Right hindlimb (tissue), 1 donor: ENCODE results near the gene PRKRIP1.
"Not testable (repeated sequence)": the region's sequence is repeated elsewhere in the genome, so short reads cannot be mapped to it uniquely, and the experiment has no call there.

Source experiments
- DNase-seq: peaks from one replicate; pipeline ENCODE4 v3.0.0-alpha.2; 2018

Gene PRKRIP1, protein sequence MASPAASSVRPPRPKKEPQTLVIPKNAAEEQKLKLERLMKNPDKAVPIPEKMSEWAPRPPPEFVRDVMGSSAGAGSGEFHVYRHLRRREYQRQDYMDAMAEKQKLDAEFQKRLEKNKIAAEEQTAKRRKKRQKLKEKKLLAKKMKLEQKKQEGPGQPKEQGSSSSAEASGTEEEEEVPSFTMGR

DNA sequence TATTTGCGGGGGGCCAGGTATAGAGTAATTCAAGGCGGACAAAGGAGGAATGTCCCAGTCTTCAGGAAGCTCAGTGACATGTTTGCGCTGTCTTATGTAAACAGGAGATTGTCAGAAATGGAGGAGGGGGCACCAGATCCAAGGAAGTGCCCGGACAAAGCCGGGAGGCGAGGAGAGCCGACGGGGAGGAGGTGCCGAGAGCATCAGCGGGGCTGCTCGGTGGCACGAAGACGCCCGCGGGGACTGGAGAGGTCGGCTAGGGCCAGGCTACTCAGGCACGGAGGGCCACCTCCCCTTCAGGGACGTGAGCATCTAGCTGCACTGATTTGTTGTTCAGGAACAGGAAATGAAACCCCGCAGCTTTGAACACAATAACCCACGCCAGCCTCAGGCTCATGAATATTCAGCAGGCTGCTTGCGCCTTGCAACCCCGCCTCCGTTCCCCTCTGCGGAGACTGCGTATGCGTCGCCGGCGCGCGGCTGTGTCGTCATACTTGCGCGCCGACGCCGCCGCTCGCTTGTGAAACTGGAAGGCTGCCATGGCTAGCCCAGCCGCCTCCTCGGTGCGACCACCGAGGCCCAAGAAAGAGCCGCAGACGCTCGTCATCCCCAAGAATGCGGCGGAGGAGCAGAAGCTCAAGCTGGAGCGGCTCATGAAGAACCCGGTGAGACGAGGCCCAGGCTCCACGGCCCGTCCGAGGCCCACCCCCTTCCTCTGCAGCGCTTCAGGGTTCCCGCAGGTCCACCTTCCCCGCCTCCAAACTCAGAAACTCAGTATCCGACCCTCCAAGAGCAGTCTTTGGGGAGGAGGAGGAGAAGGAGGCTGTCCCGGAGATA lies at the start of gene PRKRIP1:
Gene PRKRIP1 (plus strand): TSS at position 491 of the 837 bp plus-strand sequence. CDS start 49 bp downstream, at position 540.
- DNase-seq = peak; percentile 91

DNA sequence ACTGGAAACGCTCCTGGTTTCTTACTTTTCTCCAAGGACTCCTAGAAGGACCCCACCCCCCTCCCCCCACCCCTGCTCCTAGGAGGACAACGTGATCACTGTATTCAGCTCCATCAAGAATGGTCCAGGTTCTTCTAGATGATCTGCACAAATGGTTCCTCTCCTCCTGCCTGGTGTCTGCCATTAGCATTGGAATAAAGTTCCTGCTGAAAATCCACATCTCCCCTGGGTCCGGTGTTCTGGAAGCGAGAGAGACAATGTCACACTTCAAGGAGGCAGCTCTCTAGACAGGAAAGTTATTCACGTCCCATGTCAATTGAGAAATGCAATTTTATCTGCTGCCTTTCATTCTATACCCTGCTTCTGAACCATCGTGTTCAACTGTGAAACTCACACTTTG lies 49.2 kb upstream of the PRKRIP1 start:
- DNase-seq = not testable (repeated sequence)

DNA sequence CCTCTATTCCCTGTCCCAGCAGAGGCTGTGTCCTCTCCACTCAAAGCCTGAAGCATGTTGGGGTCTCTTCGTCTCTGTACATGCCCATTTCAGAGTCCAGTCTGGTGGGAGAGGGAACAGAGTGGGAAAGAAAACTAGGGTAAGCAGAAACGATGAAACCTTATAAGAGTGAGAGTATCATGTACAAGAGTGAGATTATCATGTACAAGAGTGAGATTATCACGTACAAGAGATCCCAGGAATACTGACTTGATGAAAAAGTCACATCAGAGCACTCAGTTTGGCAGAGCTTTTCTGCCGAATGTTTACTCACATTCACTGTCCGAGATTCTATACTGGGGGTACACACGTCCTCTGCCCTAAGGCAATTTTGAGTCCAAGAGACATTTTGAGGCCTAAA lies 39.8 kb upstream of the PRKRIP1 start, which contains the start of gene SPDYE6:
Gene SPDYE6 (minus strand): TSS at position 101 of the 400 bp plus-strand sequence. CDS start 421 bp downstream, outside the sequence.
- DNase-seq = not testable (repeated sequence)

DNA sequence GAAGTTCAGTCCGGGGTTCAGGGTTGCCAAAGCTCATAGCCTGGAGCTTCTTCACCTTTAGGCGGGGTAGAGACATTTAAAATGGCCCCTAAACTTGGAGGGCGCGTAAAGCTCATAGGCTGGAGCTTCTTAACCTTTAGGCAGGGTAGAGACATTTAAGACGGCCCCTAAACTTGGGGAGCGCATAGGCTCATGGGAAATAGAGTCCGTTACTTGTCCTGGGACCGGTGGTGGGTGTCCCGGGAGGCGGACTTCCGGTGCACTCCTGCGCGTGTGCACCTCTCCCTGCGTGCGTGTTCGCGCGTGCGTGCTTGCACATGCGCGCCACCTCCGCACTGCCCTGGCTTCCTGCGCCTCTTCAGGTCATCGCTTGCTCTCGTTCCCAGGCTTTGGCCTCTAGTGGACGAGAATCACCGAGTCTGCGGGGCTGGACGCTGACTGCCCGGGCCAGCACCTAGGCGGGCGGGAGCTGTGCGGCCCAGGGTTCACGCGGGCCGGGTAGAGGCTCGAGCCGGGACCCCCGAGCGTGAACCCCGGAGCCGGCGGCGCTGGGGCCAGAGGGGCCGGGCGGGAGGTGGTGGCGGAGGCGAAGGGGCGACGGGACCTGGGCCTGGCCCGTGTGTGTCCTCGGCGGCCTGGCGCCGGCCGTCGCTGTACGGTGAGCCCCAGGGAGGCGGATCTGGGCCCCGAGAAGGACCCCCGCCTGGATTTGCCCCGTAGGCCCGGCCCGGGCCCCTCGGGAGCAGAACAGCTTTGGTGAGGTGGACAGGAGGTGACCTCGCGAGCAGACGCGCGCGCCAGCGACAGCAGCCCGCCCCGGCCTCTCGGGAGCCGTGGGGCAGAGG lies 32.4 kb upstream of the PRKRIP1 start:
- peak; percentile 98 for DNase-seq

DNA sequence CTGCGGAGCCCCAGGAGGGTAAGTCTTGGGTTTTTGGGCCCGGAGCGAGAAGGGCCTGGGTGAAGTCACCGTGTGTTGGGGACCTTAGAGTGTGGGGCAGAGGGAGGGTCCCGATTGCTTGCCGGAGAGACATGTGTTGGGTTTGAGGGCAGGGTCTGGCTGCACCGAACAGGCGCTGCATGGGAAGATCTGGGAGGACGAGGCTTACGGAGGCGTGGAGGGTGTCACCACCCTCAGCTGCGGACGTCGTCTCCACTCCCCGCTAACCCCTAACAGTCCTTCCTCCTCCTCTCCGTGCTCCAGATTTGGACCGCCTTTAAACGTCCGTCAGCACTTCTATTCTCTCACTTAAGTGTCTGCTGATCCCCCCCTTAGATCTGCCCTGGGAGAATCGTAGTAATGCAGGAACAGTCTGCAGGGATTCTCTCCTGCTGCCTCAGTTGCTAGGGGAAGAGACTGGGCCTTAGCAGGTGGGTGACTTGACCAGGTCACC lies 31.7 kb upstream of the PRKRIP1 start:
- not testable (repeated sequence) for DNase-seq

DNA sequence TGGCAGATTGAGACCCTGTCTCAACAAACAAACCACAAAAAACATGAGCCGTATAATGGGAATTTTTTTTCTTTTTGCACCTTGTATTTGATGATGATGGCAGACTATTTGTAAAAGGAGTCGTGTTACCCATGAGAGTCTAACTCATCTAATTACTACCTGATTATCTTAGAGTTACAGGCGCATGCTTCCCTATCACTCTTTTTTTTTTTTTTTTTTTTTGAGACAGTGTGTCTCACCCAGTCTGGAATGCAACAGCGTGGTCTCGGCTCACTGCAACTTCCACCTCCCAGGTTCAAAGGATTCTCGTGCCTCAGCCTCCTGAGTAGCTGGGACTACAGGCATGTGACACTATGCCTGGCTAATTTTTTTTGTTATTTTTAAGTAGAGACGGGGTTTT lies 30.8 kb upstream of the PRKRIP1 start:
- DNase-seq = not testable (repeated sequence)

DNA sequence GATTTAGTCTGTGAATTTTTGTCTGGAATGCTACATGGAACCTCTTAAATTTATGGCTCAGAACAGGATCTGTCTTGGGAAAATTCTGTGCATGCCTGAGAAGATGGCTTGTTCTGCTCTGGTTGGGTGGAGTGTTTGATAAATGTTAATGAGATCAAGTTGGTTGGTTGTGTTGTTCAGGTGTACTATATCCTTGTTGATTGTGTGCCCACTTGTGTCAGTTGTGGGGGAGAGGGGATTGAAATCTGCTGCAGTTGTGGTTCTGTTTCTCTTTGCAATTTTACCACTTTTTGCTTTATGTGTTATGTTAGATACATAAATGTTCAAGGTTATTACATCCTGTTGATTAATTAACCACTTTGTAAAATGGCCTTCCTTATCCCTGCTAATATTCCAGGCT lies 26.1 kb upstream of the PRKRIP1 start:
- not testable (repeated sequence) for DNase-seq

DNA sequence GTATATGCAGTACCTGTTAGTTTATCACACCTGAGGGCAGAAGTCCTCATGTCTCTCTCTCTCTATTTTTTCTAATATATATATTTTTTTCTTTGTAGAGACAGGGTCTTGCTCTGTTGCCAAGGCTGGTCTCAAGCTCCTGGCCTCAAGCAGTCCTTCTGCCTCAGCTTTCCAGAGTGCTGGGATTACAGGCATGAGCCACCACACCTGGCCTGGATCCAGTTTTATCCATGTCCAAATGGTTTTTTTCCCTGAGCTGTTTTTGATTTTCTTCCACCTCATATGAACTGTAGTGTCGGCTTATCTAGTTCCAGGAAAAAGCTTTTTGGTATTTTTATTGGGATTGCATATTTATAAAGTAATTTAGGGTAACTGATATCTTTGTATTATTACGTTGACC lies 23.4 kb upstream of the PRKRIP1 start:
- DNase-seq = not testable (repeated sequence)

DNA sequence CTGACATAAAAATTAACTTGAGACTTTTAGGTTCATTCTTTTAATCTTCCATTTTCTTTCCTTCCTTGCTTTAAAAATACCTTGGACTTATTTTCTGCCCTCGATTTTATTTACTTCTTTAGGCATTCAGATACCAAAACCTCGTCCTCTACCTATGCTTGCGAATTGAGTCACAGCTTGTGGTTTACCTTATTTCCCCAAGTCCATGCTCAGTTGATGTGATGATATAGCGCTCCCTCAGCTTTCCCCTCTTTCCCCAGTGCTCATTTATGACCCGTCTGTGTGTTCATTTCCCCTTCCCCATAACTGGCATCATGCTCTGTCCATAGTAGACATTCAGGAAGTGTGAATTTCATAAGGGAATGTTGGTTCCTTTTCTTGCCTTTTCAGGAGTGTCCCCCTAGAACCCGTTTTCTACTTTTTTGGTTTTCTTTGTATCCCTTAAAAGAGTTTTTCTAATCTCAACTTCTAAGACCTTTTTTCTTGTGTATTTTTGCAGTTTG lies 19.1 kb upstream of the PRKRIP1 start:
- no peak for DNase-seq

DNA sequence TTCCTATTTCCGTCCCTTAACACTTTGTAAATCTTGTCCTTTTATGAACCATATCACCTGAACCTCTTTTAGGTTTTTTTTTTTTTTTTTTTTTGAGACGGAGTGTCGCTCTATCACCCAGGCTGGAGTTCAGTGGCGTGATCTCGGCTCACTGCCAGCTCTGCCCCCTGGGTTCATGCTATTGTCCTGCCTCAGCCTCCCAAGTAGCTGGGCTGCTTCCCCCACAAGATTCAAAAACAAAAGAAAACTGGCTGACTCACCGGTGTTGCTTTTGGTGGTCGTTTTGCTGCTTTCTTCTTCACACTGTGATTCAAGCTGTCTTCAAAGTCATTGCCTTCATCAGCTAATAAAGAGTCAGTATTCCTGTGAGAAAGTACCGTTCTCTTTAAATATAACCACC lies 15.3 kb upstream of the PRKRIP1 start:
- DNase-seq = not testable (repeated sequence)

DNA sequence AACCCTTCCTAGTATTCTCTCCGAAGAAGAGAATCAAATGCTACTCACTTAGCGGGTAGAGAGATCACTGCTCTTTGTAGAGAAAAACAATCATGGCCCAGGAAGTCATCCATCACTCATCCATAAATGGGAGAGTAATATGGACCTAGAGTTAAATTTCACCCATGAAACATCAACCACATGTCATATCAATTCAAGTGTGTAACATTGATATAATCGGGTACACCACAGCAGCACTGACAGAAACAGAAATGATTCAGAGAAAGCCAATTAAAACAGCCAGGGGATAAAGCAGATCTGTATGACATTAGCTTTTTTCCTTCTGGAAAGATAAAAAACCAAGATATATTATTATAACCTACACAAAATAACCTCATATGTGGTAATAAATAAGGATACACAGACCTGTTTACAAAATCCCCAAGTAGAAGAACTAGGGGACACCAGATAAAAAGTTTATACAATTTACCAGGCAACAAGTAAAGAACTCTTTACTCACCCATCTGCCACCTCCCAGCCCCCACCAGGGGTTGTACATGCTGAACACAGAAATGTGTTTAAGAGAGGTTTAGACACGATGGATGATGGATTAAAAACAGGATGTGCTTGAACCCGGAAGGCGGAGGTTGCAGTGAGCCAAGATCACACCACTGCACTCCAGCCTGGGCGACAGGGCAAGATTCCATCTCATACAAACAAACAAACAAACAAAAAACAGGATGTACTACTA lies 14.3 kb upstream of the PRKRIP1 start:
- DNase-seq = not testable (repeated sequence)

DNA sequence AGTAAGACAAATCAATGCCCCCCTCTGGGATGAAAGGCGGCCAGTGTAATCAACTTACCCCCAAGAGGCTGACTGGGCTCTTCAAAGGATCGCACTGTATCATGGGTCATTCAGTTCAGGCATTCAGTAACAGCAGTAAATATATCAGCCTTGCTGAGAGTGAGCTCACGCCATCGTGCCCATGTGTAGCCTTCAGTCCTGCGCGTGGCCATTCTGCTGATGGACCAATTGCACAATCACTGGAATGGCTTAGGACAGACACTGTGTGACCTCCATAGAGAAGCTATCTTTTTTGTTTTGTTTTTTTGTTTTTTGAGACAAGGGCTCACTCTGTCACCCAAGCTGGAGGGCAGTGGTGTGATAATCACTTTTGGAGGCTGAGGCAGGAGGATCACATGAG lies 9.1 kb upstream of the PRKRIP1 start:
- no peak for DNase-seq

DNA sequence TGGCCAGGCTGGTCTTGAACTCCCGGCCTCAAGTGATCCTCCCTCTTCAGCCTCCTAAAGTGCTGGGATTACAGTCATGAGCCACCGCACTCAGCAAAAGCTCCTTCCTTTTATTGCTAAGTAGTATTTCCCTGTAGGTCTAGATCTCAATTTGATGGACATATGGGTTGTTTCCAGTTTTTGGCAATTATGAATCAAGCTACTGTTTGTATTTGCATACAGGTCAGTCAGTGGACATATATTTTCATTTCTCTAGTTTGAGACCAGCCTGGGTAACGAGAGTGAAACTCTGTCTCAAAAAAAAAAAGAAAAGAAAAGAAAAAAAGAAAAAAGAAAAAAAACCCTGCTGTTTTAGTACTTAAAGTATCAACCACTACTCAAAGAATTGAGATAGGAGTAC lies 6.4 kb upstream of the PRKRIP1 start:
- no peak for DNase-seq

DNA sequence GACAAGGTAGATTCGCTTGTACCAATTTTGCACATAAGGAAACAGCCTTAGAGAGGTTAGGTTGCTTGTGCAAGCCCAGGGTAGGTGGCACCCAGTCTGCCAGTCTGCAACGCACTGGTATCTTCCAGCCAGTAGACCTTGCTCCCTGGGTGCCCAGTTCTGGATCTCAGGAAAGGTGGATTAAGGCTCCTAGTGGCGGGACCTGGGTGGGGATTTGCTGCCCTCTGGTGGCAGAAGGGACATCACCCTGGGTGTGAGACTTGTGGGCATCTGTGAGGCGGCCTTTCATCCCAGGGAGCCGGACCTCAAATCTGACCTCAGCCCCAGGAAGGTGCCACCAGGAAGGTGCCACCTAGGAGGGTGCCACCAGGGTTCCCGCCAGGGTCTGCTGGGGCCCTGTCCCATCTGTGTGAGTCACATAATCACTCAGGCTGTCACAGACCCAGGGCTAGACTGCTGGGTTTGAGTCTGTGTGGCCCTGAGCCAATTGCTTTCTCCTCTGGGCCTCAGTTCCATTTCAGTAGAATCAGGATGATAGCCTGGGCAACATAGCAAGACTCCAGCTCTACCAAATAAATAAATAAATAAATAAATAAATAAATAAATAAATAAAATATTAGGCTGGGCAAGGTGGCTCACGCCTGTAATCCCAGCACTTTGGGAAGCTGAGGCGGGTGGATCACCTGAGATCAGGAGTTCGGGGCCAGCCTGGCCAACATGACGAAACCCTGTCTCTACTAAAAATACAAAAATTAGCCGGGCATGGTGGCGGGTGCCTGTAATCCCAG lies 5.3 kb upstream of the PRKRIP1 start:
- DNase-seq = peak; percentile 83

DNA sequence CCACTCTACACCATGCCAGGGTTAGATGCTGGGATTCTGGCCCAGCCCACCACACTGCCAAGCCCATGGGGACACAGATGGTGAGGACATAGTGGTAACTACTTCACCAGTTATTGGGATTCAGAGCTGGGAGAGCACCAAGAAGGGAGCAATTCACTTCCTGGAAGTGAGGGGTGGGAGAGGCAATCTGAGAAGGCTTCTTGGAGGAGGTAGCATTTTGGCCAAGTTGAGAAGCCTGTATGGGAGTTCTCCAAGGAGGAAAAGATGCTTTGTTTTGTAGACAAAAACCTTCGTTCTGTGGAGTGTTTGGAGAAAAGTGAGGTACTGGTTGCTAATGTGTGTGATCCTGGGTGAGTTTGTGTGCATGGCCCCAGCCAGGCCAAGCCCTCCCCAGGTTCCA lies 3.8 kb upstream of the PRKRIP1 start:
- no peak for DNase-seq

DNA sequence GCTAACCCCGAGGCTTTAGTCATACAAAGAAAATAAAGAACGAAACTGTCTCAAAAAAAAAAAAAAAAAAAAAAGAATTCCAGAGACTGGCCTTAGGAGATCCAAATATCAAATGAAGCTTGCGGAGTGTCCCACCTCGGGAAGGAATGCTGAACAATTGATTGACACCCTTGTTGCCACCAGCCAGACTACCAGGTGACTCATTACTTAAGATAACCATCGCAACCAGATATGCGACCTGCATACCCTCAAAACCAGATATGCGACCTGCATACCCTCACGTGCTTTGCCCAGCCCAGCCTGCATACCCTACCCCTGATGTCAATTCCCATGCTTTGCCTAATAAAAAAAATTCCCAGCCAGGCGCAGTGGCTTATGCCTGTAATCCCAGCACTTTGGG lies 2.7 kb upstream of the PRKRIP1 start:
- DNase-seq = no peak

DNA sequence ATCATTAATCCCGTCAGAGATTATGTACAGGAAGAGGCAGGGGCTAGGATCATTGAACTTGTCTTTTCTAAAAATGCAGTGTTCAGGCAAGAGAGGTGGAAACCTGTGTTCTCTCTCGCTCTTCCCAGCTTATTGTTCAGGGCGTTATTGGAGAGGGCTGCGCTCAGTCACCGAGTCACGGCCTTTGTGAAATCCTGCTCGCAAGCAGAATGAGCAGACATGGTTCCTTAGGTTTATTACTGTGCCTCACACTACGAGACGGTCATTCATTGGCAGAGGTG lies 631 bp upstream of the PRKRIP1 start:
- DNase-seq = no peak

DNA sequence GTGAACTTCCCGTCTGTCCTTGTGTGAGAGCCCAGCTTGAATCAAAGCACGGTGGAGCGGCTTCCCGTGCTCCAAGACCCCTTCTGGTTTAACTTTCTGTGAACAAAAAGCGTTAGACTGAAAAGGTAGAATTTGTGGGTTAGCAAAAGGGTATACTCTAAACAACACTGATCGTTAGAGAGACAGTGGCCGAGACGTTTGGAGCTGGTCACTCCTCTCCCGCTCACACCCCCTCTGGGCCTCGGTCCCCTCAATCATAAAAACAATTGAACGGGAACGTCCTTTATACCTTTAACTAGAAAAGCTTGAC lies 502 bp downstream of the PRKRIP1 start:
- no peak for DNase-seq

DNA sequence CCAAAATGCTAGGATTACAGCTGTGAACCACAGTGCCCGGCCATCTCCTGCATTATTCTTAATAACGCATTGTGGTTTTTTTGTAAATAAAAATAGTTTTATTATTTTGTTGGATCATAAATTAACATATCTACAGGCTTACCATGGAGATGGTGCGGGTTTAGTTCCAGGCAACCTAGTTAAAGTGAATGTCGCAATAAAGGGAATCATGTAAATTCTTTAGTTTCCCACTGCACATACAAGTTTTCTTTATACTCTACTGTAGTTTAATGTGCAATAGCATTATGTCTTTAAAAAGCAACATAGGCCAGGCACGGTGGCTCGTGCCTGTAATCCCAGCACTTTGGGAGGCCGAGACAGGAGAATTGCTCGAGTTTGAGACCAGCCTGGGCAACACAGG lies 2.4 kb downstream of the PRKRIP1 start:
- no peak for DNase-seq

DNA sequence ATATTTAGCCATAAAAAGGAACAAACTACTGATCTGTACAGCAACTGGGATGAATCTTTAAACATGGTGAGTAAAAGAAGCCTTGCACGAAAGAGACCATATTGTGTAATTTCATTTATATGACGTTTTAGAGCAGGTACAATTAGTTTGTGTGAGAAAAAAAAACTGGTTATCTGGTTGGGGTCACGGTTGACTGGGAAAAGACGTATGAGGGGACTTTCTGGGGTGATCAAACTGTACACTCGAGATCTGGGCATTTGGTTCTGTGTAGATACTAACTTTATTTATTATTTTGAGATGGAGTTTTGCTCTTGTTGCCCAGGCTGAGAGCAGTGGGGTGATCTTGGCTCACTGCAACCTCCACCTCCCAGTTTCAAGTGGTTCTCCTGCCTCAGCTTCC lies 4.2 kb downstream of the PRKRIP1 start:
- DNase-seq = no peak

DNA sequence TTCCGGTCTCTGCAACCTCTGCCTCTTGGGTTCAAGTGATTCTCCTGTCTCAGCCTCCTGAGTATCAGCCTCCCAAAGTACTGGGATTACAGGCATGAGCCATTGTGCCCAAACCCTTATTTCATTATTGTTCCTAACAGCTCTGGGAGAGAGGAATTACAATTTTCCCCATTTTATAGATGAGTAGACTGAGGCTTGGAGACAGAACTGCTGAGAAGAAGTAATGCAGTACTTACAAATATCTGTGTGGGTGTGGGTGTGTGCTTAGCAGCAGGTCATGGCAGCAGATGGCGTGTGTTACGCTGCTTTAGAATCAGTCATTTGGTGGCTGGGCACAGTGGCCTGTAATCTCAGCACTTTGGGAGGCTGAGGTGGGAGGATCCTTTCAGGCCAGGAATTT lies 7.4 kb downstream of the PRKRIP1 start:
- no peak for DNase-seq
